OCI-LY7 (cell line): Measurements from ENCODE around the gene TDRD1.

Source experiments
- CTCF ChIP-seq: fragments of 200-600 bp; sonication (generic); conservative IDR thresholded peaks from 2 replicates; pipeline ENCODE4 v1.5.1; 2014; ENCODE audit warnings: mild to moderate bottlenecking, antibody characterized with exemption, low read length, moderate library complexity, mixed read lengths
- EZH2phosphoT487 ChIP-seq: fragments of 200-600 bp; sonication (generic); IDR thresholded peaks from 2 replicates; pipeline ENCODE4 v1.6.1; 2018; ENCODE audit warnings: low read depth, borderline replicate concordance, mild to moderate bottlenecking, mixed run types, antibody characterized with exemption, low read length, moderate library complexity, mixed read lengths

- TF ChIP-seq CTCF (no peak), EZH2phosphoT487 (no peak)
These were observed 27.7 kb upstream of the TDRD1 start for GRCh38 chr10:114151486-114151885.
